ENCODE measurements around the gene SKIC2. TPM values are rescaled to one million over a fixed set of nuclear protein-coding genes. Genes with fewer than 3 reads are reported as not detected.

Gene SKIC2
- total RNA-seq, 1 donor from 2014 or later = 47.3 TPM

GRCh38 chr6:31945507-31946369 is 13.2 kb upstream of the SKIC2 start, which contains the start of gene CFB:
TSS of gene CFB (plus strand) at chr6:31946095. CDS start at chr6:31946222, 127 bp downstream.
- peak; percentile 89 for DNase-seq (ENCODE audit: low read depth)

DNA sequence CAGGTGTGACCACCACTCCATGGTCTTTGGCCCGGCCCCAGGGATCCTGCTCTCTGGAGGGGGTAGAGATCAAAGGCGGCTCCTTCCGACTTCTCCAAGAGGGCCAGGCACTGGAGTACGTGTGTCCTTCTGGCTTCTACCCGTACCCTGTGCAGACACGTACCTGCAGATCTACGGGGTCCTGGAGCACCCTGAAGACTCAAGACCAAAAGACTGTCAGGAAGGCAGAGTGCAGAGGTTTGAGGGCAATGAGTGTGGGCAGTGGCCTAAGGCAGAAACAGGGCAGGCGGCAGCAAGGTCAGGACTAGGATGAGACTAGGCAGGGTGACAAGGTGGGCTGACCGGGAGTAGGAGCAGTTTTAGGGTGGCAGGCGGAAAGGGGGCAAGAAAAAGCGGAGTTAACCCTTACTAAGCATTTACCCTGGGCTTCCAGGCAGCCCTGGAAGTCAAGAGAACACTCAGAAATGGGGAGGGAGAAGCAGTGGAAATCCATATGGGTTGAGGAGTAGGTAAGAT is 12.5 kb upstream of the SKIC2 start:
- DNase-seq (ENCODE audit: low read depth) = no peak

DNA sequence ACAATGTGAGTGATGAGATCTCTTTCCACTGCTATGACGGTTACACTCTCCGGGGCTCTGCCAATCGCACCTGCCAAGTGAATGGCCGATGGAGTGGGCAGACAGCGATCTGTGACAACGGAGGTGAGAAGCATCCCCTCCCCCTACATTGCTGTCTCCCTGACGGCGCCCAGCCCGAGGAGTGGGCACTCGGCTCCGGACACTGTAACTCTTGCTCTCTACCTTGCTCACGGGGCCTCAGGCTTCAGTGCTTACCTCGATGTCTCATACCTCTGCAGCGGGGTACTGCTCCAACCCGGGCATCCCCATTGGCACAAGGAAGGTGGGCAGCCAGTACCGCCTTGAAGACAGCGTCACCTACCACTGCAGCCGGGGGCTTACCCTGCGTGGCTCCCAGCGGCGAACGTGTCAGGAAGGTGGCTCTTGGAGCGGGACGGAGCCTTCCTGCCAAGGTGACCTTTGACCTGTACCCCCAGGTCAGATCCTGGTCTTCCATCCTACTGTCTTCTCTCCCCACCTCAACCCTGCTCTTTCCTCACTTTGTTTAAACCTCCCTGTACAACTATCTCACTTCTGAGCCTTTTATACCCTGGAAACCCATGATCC is 11.8 kb upstream of the SKIC2 start:
- no peak for DNase-seq (ENCODE audit: low read depth)

DNA sequence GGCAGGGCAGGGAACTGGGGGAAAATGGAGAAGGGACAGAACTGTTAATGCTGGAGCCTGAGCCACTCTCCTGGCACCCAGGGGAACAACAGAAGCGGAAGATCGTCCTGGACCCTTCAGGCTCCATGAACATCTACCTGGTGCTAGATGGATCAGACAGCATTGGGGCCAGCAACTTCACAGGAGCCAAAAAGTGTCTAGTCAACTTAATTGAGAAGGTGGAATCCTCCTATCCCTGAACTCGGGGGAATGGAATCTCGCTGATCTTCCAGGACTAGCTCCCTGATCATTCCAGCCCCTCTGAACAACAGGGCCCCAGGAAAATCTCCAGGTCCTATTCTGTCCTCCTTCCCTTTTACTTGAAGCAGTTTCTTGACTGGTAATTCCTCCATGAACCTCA is 11.1 kb upstream of the SKIC2 start:
- no peak for DNase-seq (ENCODE audit: low read depth)

GRCh38 chr6:31948306-31948705 is 10.7 kb upstream of the SKIC2 start:
- no peak for DNase-seq (ENCODE audit: low read depth)

DNA sequence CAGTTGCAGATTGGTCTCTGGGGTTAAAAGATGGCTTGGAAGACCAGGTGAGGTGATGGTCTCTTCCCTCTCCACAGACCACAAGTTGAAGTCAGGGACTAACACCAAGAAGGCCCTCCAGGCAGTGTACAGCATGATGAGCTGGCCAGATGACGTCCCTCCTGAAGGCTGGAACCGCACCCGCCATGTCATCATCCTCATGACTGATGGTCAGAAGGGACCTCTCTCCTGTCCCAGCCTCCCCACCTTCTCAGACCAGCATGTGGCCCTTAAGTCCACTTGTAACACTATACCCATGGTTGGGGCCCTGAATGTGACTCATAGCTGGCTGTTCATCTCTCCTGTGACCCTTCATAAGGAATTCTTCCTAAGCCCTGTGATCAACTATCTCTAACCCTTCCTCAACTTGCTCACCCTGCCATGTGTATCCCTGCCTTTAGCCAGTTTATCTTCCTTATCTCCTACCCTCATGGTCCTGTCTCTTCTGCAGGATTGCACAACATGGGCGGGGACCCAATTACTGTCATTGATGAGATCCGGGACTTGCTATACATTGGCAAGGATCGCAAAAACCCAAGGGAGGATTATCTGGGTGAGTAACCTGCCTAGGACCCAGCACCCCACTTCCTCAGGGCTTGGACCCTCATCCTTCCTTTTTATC is 10.1 kb upstream of the SKIC2 start:
- no peak for DNase-seq (ENCODE audit: low read depth)

GRCh38 chr6:31949926-31950548 is 8.9 kb upstream of the SKIC2 start:
- no peak for DNase-seq (ENCODE audit: low read depth)

DNA sequence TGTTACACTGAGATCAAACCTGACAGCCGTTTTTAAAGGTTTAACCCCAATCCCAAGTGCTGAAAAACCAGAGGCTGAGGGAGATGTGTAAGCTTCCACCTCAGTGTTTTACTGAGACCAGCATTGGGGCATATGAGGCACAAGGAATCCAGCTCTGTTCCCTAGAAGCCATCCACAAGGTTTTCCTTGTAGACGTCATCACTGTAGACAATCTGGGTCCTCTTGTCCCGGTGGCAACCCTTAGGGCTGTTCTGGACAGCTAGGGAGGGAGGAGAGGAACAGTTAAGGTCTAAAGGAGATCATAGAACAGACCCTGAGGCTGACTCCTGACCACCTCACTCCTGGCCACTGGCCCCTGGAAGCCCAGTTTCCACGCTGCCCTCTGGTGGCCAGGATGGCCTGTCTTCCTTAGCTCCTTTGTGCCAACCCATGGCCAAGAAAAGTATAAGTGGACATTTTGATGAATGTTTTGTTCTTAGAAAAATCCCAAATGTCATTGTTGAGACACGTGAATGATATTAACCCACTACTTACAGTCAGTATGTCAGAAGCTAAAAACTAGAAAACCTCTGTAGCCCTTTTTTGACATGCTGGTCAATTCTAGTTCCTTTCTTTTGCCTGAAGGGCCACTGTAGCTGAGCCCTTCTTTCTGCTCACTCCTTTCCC is 6.7 kb upstream of the SKIC2 start:
- peak; percentile 44 for DNase-seq (ENCODE audit: low read depth)

DNA sequence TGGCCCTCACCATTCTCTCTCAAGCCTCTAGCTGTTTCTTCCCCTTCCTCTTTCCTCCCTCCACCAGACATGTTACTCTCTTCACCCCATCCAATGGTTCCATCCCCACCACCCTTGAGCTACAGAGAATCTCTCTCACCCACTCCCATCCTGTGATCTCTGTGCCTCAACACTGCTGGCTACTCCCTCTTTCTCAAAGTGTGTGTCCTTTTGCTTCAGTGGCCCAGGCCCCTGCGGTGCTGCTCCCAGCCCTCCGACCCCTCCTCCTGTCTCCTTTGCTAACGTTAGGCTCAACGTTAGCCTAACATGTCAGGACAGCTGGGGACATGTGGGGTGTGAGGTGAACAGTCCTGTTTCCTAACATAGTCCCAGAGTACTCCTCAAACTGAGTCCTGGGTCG is 6.1 kb upstream of the SKIC2 start:
- no peak for DNase-seq (ENCODE audit: low read depth)

DNA sequence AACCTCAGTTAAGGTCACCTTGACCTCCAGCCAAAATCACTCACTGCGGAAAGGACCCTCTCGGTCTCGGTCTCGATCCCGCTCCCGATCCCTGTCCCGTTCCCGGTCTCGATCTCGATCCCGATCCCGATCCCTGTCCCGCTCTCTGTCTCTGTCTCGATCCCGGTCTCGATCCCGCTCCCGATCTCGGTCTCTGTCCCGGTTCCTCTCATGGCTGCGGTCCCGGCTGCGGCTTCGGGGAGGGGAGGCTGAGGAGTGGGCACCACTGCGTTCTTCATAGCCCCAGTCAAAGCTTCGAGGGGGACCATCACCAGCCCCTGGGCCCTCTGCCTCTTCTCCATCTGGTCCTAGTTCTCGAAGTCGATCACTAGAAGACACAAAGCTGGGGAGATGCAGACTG is 4.5 kb upstream of the SKIC2 start:
- DNase-seq (ENCODE audit: low read depth) = no peak

DNA sequence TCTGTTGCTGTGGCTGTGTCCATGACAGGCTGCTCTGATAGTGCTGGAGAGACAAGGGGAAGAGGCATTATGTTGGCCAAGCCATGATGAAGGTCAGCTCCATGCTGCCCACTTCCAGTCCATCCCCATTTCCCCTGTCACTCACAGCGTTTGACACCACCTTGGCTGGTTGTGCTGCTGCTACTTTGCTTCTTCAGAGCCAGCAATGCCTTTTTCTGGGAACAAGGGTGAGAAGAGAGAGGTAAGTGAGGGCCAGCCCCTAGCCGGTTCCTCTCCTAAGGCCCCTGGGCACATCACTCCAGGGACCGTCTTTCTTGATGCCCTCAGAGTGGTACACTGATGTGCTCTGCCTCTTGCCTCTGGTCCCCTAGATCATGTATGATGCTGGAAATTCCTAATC is 2.2 kb upstream of the SKIC2 start:
- DNase-seq (ENCODE audit: low read depth) = no peak

DNA sequence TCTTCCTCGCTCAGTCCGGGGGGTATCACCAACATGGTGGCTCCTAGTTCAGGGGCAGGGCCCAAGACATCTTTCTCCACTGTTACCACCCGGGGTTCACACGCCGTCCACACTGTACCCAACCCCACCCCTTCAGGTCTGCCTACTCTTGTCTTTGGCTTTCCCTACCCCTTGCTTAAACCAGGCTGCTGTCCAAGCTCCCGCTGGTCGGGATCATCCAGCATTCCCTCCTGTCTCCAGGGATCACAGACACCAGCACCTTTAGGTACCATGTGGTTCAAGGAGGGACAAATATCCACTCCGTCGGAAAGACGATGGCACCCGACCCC is 599 bp upstream of the SKIC2 start:
- no peak for DNase-seq (ENCODE audit: low read depth)

DNA sequence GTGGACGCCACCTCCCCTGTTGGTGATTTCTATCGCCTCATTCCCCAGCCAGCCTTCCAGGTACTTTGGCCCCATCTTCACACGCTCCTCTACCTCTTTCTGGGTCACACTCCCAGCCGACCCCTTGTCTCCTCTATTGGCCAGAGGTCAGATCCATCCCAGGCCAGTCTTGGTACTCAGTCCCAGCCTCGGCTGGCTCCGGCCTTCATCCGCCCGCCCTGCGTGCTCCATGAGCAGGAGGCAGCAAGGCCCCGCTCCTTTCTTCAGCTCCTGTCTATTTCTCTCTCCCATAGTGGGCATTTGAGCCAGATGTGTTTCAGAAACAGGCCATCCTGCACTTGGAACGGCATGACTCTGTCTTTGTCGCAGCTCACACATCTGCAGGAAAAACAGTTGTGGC is 2.6 kb downstream of the SKIC2 start:
- DNase-seq (ENCODE audit: low read depth) = no peak

GRCh38 chr6:31963921-31964320 is 4.9 kb downstream of the SKIC2 start:
- DNase-seq (ENCODE audit: low read depth) = no peak

GRCh38 chr6:31965700-31966099 is 6.7 kb downstream of the SKIC2 start:
- no peak for DNase-seq (ENCODE audit: low read depth)

GRCh38 chr6:31966506-31966905 is 7.5 kb downstream of the SKIC2 start:
- no peak for DNase-seq (ENCODE audit: low read depth)

- DNase-seq (ENCODE audit: low read depth) = no peak
Measured at GRCh38 chr6:31966997-31967925, 8.3 kb downstream of the SKIC2 start.

- DNase-seq (ENCODE audit: low read depth) = no peak
Measured at GRCh38 chr6:31967926-31968320, 8.9 kb downstream of the SKIC2 start.

- no peak for DNase-seq (ENCODE audit: low read depth)
Measured at GRCh38 chr6:31968326-31968725, 9.4 kb downstream of the SKIC2 start.
